Stimulated activated CD4-positive, alpha-beta T cell treated with anti-CD3 and anti-CD28 coated beads, Interleukin-4, amount 100 ng/mL, for 4 hours (primary cell): ENCODE data around the gene MTPN.

ENCODE experiments used
- DNase-seq, 2 experiments: peaks; one replicate each; pipeline ENCODE4 v3.0.0-alpha.2; 2020

Gene MTPN

GRCh38 chr7:135980665-135981180, 3.6 kb upstream of the MTPN start:
- peak in 1 of 2 experiments; percentile 54 for DNase-seq

GRCh38 chr7:135980012-135980551, 2.9 kb upstream of the MTPN start:
- no peak for DNase-seq

DNA sequence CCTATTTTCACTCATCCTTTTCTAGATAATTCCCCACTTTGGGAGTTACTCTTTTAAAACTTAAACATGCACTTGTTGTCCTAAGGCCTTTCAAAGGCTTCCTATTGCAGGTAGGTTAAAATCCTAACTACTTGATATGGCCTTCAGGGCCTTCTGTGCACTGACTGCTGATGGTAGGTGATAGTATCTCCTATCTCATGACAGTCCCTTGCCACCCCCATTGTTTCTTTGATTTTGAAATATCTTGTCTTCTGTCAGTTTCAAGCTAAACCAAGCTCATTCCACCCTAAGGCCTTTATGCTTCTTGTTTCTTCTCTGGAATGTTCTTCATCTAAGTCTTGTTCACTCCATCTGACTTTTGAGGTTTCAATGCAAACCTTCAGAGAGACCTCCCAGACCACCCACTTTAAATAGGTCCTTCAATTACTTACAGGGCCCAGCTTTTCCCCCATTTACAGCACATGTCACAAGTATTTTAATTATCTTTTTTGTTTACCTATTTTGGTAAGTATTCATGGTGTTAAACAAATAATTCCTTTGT, 2.4 kb upstream of the MTPN start:
- DNase-seq, result no peak

DNA sequence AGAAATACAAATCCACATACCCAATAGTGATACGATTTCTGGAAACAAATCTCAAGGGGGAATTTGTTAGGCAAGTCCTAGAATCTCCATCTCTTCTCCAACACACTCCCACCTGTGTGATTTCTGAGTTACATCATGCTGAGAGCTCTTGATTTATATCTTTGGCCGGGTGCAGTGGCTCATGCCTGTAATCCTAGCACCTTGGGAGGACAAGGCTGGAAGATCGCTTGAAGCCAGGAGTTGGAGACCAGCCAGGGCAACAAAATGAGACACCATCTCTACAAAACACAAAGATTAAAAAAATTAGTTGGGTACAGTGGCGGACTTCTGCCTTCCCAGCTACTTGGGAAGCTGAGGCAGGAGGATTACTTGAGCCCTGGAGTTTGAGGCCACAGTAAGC, 1.5 kb upstream of the MTPN start:
- DNase-seq, result no peak

GRCh38 chr7:135977742-135978066, 545 bp upstream of the MTPN start:
- no peak for DNase-seq

DNA sequence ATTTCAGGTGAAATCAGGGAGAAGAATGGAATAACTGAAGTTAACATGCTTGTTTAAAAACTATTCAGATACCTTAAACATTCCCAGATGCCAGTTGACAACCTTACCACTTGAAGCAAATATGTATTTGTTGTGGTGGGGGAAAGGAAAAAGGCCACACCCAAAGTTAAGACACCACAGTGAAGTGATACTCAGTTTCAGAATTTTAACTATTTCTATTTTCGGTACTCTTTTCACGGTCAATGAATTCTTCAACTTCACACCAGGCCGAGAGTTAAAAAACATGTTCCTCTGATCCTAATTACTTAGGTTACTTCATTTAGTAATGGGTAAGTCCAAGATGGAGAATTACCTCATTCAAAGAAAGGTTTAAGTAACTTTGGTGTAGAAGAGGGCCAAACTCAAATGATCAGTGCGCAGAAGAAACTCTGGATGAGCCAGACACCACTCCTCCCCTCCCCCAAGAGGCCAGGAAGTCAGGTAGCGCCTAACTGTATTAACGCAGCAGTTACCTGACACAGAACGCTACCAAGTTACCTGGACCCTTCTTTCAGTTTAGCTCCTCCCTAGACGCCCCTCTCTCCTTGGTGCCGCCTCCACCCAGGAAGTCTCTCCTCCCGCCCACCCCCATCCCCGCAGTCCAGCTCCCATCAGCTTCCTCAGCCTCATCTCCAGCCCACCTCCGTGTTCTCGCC, 700 bp downstream of the MTPN start:
- peak; percentile 8 to 12 for DNase-seq

- no peak for DNase-seq
These were observed 2.0 kb downstream of the MTPN start for GRCh38 chr7:135975166-135975565.

DNA sequence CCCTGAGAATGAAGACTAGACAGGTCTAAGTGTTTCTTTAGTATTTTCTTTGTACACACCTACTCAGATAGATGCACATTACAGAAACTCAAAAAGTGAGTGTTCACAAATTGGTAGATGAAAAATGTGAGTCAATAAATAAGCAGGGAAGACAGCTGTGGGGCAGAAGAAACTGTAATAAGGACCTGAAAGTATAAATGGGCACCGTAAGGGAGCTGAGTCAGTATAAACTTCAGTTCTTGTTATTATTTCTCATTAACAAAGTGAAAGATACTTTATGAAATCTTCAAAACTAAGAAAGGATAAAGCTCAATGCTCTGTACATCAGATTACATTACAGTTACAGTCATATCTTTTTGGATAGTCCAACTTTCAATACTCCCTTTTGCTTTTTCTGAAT, 2.5 kb downstream of the MTPN start:
- no peak for DNase-seq

GRCh38 chr7:135971366-135971725, 5.8 kb downstream of the MTPN start:
- DNase-seq, result no peak

DNA sequence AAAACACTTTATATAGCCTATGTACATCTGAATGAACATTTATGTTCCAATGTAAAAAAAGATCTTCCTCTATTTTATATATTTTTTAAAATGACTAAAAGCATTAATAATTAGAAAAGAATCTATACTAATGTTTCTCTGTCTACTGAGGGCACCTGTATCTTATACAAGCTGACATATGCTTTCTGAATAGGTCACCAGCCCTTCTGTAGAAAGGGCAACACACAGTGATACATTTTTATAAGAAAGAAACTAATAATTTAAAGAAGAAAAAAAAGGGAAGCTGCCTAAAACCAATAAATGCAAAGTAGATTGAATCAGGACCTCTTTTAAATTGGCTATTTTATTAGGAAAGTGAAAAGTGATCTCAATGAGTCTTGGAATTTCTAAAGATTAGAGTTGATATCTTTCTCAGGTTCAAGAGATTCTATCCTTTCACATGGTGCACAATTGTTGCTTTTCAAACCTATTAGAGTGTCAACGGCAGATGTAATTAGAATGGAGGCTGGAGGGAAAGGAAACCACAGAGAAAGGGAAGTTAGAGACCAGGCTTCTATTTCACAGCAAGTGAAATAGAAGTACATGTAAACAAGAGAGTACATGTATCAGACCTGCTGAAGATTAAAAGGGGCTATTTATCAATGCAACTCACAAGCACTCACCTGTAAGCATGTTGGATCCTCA, 6.3 kb downstream of the MTPN start:
- no peak for DNase-seq

DNA sequence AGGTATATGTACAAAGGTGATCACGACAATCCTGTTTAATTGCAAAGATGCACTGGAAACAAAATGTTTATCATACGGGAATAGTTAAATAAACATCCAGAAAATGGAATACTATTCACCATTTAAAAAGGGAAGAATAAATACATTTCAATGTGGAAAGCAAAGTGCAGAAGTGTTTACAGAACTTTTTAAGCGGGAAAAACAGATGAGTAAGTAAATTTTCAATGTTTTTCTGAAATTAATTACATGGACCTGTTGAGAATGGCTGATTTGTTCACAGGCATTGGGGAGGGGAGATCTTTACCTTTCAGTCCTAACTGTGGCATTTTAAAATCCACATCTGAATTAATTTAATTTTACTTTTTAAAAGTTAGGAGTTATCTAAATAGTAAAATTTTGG, 7.1 kb downstream of the MTPN start:
- DNase-seq, result no peak

GRCh38 chr7:135966341-135967043, 10.7 kb downstream of the MTPN start:
- DNase-seq, result no peak

- no peak for DNase-seq
These were observed 11.6 kb downstream of the MTPN start for GRCh38 chr7:135965602-135966001.

- no peak for DNase-seq
These were observed 12.4 kb downstream of the MTPN start for GRCh38 chr7:135964791-135965190.

DNA sequence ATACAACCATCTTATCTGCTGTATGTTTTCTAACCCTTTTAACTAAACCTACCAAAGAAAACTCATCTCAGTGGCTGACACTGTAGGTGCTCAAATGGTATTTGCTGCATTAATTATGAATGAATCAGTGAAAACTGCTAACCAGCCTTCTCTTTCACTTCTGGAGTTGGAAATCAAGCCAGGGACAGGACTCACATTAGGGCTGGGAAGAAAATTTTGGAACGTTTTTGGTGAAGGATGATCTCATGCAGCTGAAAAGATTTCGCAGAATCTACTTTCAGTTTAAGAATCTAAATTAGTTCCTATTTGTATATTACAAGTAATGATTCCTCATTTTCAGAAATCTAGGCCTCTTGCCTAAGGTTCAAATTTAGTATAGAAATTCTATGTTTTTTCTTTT, 12.9 kb downstream of the MTPN start:
- DNase-seq, result no peak

GRCh38 chr7:135962802-135963201, 14.4 kb downstream of the MTPN start:
- no peak for DNase-seq

- DNase-seq, result no peak
These were observed 16.3 kb downstream of the MTPN start for GRCh38 chr7:135960709-135961451.

- DNase-seq, result no peak
These were observed 17.4 kb downstream of the MTPN start for GRCh38 chr7:135959646-135960363.

GRCh38 chr7:135958173-135958572, 19.0 kb downstream of the MTPN start:
- DNase-seq, result no peak

DNA sequence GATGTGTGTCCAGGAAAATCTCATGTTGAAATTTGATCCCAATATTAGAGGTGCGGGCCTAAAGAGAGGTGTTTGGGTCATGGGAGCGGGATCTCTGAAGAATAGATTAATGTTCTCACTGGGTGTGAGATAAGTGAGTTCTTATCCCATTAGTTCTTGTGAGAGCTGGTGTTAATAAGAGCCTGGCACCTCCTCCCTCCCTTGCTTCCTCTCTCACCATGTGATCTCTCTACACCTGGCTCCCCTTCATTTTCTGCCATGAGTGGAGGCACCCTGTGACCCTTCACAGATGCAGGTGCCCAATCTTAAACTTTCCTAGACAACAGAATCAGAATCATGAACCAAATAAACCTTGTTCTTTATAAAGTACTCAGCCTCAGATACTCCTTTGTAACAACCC, 19.5 kb downstream of the MTPN start:
- no peak for DNase-seq

DNA sequence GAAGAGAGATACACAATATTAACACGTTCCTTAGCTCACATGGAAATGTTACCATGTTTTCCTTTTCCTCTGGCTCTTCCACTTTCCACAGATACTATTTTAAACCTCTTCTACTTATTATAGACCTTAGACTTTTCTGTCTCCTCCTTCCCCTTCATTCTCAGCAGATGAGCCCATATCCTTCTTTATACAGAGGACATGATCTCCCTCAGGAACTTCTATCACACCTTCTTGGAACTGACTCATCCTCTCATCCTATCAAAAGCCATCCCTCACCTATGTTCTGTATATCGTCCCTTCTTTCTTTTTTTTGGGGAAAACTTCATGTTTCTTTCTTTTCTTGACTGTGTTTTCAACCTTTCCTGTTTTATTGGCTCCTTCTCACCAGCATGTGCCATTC, 20.8 kb downstream of the MTPN start:
- no peak for DNase-seq

- no peak for DNase-seq
These were observed 26.2 kb downstream of the MTPN start for GRCh38 chr7:135950972-135951371.
